GM06990 (cell line): ENCODE results near the gene USP17L20.
"Not testable (repeated sequence)": the region's sequence is repeated elsewhere in the genome, so short reads cannot be mapped to it uniquely, and the experiment has no call there.

Source experiments
- DNase-seq: peaks from one replicate; pipeline ENCODE4 v3.0.0-alpha.2; 2011; ENCODE audit not compliant: insufficient read length; ENCODE audit errors: extremely low read depth
- H3K27me3 ChIP-seq: replicated peaks from 2 replicates; pipeline ENCODE4 v1.6.0; 2011; ENCODE audit warnings: low read length; ENCODE audit not compliant: control insufficient read depth, insufficient read depth
- H3K36me3 ChIP-seq: 2 replicates; pipeline ENCODE4 v1.5.1; 2011; ENCODE audit warnings: low read length; ENCODE audit not compliant: control insufficient read depth, insufficient read depth
- H3K4me3 ChIP-seq: replicated peaks from 2 replicates; pipeline ENCODE4 v1.5.1; 2011; ENCODE audit warnings: low read depth, mild to moderate bottlenecking, control low read depth, low read length

Gene USP17L20, protein sequence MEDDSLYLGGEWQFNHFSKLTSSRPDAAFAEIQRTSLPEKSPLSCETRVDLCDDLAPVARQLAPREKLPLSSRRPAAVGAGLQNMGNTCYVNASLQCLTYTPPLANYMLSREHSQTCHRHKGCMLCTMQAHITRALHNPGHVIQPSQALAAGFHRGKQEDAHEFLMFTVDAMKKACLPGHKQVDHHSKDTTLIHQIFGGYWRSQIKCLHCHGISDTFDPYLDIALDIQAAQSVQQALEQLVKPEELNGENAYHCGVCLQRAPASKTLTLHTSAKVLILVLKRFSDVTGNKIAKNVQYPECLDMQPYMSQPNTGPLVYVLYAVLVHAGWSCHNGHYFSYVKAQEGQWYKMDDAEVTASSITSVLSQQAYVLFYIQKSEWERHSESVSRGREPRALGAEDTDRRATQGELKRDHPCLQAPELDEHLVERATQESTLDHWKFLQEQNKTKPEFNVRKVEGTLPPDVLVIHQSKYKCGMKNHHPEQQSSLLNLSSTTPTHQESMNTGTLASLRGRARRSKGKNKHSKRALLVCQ

DNA sequence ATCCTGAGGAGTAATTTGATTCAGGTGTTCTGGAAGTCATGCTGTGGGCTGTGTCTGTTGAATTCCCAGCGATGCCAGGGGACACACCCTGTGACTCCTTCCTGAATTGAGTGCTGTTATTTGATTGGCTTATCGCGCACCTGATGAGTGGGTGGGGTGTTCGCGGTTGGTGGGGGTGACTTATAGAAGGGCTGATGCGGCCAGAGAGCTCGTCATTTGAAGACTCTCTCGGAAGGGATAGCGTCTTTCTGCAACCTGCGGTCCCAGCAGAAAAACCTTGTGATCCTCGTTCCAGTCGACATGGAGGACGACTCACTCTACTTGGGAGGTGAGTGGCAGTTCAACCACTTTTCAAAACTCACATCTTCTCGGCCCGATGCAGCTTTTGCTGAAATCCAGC, at the start of gene USP17L20:
TSS of gene USP17L20 (plus strand) at position 301 of the 400 bp plus-strand sequence. CDS start at position 301, 0 bp downstream.
- not testable (repeated sequence) for DNase-seq, H3K36me3 ChIP-seq, H3K27me3 ChIP-seq, H3K4me3 ChIP-seq

DNA sequence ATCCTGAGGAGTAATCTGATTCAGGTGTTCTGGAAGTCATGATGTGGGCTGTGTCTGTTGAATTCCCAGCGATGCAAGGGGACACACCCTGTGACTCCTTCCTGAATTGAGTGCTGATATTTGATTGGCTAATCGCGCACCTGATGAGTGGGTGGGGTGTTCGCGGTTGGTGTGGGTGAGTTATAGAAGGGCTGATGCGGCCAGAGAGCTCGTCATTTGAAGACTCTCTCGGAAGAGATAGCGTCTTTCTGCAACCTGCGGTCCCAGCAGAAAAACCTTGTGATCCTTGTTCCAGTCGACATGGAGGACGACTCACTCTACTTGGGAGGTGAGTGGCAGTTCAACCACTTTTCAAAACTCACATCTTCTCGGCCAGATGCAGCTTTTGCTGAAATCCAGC, 47.6 kb upstream of the USP17L20 start, which contains the start of gene USP17L10:
TSS of gene USP17L10 (plus strand) at position 301 of the 400 bp plus-strand sequence. CDS start at position 301, 0 bp downstream.
- H3K36me3 ChIP-seq, H3K27me3 ChIP-seq, H3K4me3 ChIP-seq, DNase-seq: not testable (repeated sequence)

DNA sequence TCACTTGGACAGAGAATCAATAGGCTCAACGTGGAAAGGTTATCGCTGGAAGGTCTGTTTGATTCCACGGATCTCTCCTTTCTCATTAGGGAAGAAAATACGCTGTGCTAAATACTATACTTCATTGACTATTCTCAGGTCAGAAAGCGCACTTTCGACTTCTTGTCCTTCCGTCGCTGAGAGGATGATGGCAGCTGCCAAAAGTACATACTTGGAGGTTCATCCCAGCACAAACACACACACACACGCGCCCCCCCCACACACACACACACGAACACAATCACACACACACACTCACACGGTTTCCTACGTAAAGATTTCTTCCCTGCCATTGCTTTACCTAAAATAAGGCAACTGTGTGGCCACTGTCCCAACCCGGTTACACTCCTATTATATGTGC, 43.2 kb upstream of the USP17L20 start:
- not testable (repeated sequence) for H3K4me3 ChIP-seq, H3K27me3 ChIP-seq, H3K36me3 ChIP-seq, DNase-seq

DNA sequence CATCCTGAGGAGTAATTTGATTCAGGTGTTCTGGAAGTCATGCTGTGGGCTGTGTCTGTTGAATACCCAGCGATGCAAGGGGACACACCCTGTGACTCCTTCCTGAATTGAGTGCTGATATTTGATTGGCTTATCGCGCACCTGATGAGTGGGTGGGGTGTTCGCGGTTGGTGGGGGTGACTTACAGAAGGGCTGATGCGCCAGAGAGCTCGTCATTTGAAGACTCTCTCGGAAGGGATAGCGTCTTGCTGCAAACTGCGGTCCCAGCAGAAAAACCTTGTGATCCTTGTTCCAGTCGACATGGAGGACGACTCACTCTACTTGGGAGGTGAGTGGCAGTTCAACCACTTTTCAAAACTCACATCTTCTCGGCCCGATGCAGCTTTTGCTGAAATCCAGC, 42.8 kb upstream of the USP17L20 start, which contains the start of gene USP17L11:
TSS of gene USP17L11 (plus strand) at position 301 of the 400 bp plus-strand sequence. CDS start at position 301, 0 bp downstream.
- H3K27me3 ChIP-seq, H3K36me3 ChIP-seq, H3K4me3 ChIP-seq, DNase-seq: not testable (repeated sequence)

DNA sequence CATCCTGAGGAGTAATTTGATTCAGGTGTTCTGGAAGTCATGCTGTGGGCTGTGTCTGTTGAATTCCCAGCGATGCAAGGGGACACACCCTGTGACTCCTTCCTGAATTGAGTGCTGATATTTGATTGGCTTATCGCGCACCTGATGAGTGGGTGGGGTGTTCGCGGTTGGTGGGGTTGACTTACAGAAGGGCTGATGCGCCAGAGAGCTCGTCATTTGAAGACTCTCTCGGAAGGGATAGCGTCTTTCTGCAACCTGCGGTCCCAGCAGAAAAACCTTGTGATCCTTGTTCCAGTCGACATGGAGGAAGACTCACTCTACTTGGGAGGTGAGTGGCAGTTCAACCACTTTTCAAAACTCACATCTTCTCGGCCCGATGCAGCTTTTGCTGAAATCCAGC, 38.1 kb upstream of the USP17L20 start, which contains the start of gene USP17L12:
TSS of gene USP17L12 (plus strand) at position 301 of the 400 bp plus-strand sequence. CDS start at position 301, 0 bp downstream.
- H3K4me3 ChIP-seq, H3K36me3 ChIP-seq, DNase-seq, H3K27me3 ChIP-seq: not testable (repeated sequence)

DNA sequence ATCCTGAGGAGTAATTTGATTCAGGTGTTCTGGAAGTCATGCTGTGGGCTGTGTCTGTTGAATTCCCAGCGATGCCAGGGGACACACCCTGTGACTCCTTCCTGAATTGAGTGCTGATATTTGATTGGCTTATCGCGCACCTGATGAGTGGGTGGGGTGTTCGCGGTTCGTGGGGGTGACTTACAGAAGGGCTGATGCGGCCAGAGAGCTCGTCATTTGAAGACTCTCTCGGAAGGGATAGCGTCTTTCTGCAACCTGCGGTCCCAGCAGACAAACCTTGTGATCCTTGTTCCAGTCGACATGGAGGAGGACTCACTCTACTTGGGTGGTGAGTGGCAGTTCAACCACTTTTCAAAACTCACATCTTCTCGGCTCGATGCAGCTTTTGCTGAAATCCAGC, 33.3 kb upstream of the USP17L20 start, which contains the start of gene USP17L13:
TSS of gene USP17L13 (plus strand) at position 301 of the 400 bp plus-strand sequence. CDS start at position 301, 0 bp downstream.
- H3K4me3 ChIP-seq, H3K36me3 ChIP-seq, DNase-seq, H3K27me3 ChIP-seq: not testable (repeated sequence)

DNA sequence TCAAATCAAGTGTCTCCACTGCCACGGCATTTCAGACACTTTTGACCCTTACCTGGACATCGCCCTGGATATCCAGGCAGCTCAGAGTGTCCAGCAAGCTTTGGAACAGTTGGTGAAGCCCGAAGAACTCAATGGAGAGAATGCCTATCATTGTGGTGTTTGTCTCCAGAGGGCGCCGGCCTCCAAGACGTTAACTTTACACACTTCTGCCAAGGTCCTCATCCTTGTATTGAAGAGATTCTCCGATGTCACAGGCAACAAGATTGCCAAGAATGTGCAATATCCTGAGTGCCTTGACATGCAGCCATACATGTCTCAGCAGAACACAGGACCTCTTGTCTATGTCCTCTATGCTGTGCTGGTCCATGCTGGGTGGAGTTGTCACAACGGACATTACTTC, 27.7 kb upstream of the USP17L20 start:
- not testable (repeated sequence) for H3K4me3 ChIP-seq, H3K27me3 ChIP-seq, DNase-seq, H3K36me3 ChIP-seq

DNA sequence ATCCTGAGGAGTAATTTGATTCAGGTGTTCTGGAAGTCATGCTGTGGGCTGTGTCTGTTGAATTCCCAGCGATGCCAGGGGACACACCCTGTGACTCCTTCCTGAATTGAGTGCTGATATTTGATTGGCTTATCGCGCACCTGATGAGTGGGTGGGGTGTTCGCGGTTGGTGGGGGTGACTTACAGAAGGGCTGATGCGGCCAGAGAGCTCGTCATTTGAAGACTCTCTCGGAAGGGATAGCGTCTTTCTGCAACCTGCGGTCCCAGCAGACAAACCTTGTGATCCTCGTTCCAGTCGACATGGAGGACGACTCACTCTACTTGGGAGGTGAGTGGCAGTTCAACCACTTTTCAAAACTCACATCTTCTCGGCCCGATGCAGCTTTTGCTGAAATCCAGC, 23.8 kb upstream of the USP17L20 start, which contains the start of gene USP17L15:
TSS of gene USP17L15 (plus strand) at position 301 of the 400 bp plus-strand sequence. CDS start at position 301, 0 bp downstream.
- not testable (repeated sequence) for H3K4me3 ChIP-seq, H3K36me3 ChIP-seq, DNase-seq, H3K27me3 ChIP-seq

DNA sequence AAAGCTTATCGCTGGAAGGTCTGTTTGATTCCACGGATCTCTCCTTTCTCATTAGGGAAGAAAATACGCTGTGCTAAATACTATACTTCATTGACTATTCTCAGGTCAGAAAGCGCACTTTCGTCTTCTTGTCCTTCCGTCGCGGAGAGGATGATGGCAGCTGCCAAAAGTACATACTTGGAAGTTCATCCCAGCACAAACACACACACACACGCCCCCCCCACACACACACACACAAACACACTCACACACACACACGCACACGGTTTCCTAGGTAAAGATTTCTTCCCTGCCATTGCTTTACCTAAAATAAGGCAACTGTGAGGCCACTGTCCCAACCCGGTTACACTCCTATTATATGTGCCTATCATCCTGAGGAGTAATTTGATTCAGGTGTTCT, 19.5 kb upstream of the USP17L20 start:
- H3K36me3 ChIP-seq, H3K27me3 ChIP-seq, H3K4me3 ChIP-seq, DNase-seq: not testable (repeated sequence)

DNA sequence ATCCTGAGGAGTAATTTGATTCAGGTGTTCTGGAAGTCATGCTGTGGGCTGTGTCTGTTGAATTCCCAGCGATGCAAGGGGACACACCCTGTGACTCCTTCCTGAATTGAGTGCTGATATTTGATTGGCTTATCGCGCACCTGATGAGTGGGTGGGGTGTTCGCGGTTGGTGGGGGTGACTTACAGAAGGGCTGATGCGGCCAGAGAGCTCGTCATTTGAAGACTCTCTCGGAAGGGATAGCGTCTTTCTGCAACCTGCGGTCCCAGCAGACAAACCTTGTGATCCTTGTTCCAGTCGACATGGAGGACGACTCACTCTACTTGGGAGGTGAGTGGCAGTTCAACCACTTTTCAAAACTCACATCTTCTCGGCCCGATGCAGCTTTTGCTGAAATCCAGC, 14.3 kb upstream of the USP17L20 start, which contains the start of gene USP17L17:
TSS of gene USP17L17 (plus strand) at position 301 of the 400 bp plus-strand sequence. CDS start at position 301, 0 bp downstream.
- not testable (repeated sequence) for H3K36me3 ChIP-seq, DNase-seq, H3K4me3 ChIP-seq, H3K27me3 ChIP-seq

DNA sequence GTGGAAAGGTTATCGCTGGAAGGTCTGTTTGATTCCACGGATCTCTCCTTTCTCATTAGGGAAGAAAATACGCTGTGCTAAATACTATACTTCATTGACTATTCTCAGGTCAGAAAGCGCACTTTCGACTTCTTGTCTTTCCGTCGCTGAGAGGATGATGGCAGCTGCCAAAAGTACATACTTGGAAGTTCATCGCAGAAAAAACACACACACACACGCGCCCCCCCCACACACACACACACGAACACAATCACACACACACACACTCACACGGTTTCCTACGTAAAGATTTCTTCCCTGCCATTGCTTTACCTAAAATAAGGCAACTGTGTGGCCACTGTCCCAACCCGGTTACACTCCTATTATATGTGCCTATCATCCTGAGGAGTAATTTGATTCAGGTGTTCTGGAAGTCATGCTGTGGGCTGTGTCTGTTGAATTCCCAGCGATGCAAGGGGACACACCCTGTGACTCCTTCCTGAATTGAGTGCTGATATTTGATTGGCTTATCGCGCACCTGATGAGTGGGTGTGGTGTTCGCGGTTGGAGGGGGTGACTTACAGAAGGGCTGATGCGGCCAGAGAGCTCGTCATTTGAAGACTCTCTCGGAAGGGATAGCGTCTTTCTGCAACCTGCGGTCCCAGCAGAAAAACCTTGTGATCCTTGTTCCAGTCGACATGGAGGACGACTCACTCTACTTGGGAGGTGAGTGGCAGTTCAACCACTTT, 9.8 kb upstream of the USP17L20 start, which contains the start of gene USP17L18:
TSS of gene USP17L18 (plus strand) at position 678 of the 728 bp plus-strand sequence. CDS start at position 678, 0 bp downstream.
- not testable (repeated sequence) for H3K36me3 ChIP-seq, DNase-seq, H3K27me3 ChIP-seq, H3K4me3 ChIP-seq

DNA sequence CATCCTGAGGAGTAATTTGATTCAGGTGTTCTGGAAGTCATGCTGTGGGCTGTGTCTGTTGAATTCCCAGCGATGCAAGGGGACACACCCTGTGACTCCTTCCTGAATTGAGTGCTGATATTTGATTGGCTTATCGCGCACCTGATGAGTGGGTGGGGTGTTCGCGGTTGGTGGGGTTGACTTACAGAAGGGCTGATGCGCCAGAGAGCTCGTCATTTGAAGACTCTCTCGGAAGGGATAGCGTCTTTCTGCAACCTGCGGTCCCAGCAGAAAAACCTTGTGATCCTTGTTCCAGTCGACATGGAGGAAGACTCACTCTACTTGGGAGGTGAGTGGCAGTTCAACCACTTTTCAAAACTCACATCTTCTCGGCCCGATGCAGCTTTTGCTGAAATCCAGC, 4.8 kb upstream of the USP17L20 start, which contains the start of gene USP17L19:
TSS of gene USP17L19 (plus strand) at position 301 of the 400 bp plus-strand sequence. CDS start at position 301, 0 bp downstream.
- not testable (repeated sequence) for DNase-seq, H3K4me3 ChIP-seq, H3K27me3 ChIP-seq, H3K36me3 ChIP-seq

DNA sequence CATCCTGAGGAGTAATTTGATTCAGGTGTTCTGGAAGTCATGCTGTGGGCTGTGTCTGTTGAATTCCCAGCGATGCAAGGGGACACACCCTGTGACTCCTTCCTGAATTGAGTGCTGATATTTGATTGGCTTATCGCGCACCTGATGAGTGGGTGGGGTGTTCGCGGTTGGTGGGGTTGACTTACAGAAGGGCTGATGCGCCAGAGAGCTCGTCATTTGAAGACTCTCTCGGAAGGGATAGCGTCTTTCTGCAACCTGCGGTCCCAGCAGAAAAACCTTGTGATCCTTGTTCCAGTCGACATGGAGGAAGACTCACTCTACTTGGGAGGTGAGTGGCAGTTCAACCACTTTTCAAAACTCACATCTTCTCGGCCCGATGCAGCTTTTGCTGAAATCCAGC, 4.6 kb downstream of the USP17L20 start, which contains the start of gene USP17L21:
TSS of gene USP17L21 (plus strand) at position 301 of the 400 bp plus-strand sequence. CDS start at position 301, 0 bp downstream.
- not testable (repeated sequence) for DNase-seq, H3K36me3 ChIP-seq, H3K27me3 ChIP-seq

More for the DNA sequence above, 4.6 kb downstream of the USP17L20 start, which contains the start of gene USP17L21:
- not testable (repeated sequence) for H3K4me3 ChIP-seq
